Right lobe of liver (tissue), 4 donors: Measurements from ENCODE around the gene STX7.

Source experiments
- POLR2A ChIP-seq: fragments of 450-650 bp; IDR thresholded peaks from one replicate; pipeline ENCODE4 v1.6.1; 2017; ENCODE audit warnings: antibody characterized with exemption, mild to moderate bottlenecking
- TF ChIP-seq, protein P1 (sequence below), 4 donors: fragments of 200-600 bp in 3 of 4; fragments of 450-650 bp in 1 of 4; IDR thresholded peaks; one replicate each; pipeline versions ENCODE4 v1.5.1 to v1.8.0; 2016 to 2022; ENCODE audit warnings: antibody characterized with exemption in 4 of 4, mild to moderate bottlenecking in 2 of 4
- donor health status: DM: no; HTN: no; CAD: no.
- donor health status: DM: no; HTN: no; CAD: no.
- donor health status: DM: no; HTN: yes; CAD: no.

DNA sequence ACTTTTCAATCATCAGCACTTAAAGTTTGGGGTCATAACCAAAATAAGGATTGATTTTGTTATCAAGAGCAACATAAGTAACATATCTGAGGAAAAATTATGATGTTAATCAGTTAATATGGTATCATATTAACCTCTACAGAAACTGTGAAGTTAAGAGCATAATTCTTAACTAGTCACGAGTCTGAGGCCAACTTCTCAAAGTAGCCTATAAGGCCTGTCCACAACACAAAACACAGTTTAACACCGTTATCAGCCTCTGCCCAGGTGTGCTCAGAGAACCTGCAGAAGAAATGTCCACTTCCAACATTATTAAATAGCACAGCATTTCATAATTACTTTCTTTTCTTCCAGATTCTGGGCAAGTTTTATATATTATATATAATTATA is 1.1 kb downstream of the STX7 start:
- TF ChIP-seq, protein P1, sequence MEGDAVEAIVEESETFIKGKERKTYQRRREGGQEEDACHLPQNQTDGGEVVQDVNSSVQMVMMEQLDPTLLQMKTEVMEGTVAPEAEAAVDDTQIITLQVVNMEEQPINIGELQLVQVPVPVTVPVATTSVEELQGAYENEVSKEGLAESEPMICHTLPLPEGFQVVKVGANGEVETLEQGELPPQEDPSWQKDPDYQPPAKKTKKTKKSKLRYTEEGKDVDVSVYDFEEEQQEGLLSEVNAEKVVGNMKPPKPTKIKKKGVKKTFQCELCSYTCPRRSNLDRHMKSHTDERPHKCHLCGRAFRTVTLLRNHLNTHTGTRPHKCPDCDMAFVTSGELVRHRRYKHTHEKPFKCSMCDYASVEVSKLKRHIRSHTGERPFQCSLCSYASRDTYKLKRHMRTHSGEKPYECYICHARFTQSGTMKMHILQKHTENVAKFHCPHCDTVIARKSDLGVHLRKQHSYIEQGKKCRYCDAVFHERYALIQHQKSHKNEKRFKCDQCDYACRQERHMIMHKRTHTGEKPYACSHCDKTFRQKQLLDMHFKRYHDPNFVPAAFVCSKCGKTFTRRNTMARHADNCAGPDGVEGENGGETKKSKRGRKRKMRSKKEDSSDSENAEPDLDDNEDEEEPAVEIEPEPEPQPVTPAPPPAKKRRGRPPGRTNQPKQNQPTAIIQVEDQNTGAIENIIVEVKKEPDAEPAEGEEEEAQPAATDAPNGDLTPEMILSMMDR (IDR thresholded peaks at IDR 0.05) = no peak
- no peak for TF ChIP-seq POLR2A
